ENCODE data around the gene POLR1F.

DNA sequence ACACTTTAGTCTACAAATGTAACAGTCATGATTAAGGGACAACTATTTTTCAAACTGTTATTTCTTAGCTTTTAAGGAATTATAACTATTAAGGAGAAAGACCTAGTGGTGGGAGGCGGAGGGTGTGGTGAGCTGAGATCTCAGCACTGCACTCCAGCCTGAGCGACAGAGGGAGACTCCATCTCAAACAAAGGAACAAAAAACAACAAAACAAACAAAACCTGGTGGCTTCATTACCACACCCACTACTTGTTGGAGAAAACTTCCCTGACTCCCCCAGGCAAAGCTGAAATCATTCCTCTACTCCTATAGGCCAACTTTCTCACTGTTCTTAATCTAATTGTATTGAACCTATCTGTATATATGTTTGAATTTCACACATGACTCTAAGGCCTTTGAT is 3.2 kb downstream of the POLR1F start:
- TF ChIP-seq, protein P1, sequence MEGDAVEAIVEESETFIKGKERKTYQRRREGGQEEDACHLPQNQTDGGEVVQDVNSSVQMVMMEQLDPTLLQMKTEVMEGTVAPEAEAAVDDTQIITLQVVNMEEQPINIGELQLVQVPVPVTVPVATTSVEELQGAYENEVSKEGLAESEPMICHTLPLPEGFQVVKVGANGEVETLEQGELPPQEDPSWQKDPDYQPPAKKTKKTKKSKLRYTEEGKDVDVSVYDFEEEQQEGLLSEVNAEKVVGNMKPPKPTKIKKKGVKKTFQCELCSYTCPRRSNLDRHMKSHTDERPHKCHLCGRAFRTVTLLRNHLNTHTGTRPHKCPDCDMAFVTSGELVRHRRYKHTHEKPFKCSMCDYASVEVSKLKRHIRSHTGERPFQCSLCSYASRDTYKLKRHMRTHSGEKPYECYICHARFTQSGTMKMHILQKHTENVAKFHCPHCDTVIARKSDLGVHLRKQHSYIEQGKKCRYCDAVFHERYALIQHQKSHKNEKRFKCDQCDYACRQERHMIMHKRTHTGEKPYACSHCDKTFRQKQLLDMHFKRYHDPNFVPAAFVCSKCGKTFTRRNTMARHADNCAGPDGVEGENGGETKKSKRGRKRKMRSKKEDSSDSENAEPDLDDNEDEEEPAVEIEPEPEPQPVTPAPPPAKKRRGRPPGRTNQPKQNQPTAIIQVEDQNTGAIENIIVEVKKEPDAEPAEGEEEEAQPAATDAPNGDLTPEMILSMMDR (IDR thresholded peaks at IDR 0.05), result no peak
- no peak for TF ChIP-seq SMC3 (IDR thresholded peaks at IDR 0.05; ENCODE audit: low read depth, low read length)
- no peak for TF ChIP-seq TAF1 (IDR thresholded peaks at IDR 0.05; ENCODE audit: borderline replicate concordance, low read depth, low read length)
- no peak for TF ChIP-seq MXI1 (IDR thresholded peaks at IDR 0.05; ENCODE audit: low read depth, low read length)
- TF ChIP-seq SIN3A (IDR thresholded peaks at IDR 0.05; ENCODE audit: borderline replicate concordance, low read depth, low read length), result no peak
- TF ChIP-seq, protein P2, sequence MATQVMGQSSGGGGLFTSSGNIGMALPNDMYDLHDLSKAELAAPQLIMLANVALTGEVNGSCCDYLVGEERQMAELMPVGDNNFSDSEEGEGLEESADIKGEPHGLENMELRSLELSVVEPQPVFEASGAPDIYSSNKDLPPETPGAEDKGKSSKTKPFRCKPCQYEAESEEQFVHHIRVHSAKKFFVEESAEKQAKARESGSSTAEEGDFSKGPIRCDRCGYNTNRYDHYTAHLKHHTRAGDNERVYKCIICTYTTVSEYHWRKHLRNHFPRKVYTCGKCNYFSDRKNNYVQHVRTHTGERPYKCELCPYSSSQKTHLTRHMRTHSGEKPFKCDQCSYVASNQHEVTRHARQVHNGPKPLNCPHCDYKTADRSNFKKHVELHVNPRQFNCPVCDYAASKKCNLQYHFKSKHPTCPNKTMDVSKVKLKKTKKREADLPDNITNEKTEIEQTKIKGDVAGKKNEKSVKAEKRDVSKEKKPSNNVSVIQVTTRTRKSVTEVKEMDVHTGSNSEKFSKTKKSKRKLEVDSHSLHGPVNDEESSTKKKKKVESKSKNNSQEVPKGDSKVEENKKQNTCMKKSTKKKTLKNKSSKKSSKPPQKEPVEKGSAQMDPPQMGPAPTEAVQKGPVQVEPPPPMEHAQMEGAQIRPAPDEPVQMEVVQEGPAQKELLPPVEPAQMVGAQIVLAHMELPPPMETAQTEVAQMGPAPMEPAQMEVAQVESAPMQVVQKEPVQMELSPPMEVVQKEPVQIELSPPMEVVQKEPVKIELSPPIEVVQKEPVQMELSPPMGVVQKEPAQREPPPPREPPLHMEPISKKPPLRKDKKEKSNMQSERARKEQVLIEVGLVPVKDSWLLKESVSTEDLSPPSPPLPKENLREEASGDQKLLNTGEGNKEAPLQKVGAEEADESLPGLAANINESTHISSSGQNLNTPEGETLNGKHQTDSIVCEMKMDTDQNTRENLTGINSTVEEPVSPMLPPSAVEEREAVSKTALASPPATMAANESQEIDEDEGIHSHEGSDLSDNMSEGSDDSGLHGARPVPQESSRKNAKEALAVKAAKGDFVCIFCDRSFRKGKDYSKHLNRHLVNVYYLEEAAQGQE (IDR thresholded peaks at IDR 0.05; ENCODE audit: low read depth, low read length), result no peak
- TF ChIP-seq, protein P3, sequence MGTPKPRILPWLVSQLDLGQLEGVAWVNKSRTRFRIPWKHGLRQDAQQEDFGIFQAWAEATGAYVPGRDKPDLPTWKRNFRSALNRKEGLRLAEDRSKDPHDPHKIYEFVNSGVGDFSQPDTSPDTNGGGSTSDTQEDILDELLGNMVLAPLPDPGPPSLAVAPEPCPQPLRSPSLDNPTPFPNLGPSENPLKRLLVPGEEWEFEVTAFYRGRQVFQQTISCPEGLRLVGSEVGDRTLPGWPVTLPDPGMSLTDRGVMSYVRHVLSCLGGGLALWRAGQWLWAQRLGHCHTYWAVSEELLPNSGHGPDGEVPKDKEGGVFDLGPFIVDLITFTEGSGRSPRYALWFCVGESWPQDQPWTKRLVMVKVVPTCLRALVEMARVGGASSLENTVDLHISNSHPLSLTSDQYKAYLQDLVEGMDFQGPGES (IDR thresholded peaks at IDR 0.05; ENCODE audit: low read depth, low read length), result no peak
- no peak for TF ChIP-seq EZH2phosphoT487 (IDR thresholded peaks at IDR 0.05; ENCODE audit: borderline replicate concordance, low read depth)
- TF ChIP-seq, protein P4, sequence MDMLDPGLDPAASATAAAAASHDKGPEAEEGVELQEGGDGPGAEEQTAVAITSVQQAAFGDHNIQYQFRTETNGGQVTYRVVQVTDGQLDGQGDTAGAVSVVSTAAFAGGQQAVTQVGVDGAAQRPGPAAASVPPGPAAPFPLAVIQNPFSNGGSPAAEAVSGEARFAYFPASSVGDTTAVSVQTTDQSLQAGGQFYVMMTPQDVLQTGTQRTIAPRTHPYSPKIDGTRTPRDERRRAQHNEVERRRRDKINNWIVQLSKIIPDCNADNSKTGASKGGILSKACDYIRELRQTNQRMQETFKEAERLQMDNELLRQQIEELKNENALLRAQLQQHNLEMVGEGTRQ (IDR thresholded peaks at IDR 0.05; ENCODE audit: borderline replicate concordance, low read depth, low read length), result no peak

Data from SK-N-SH (cell line).